ENCODE results near the gene CBLL1. TPM values are rescaled to one million over a fixed set of nuclear protein-coding genes. Genes with fewer than 3 reads are reported as not detected.

CBLL1 gene
- total RNA-seq, 3 donors from 2014 or later, result 27.5 to 49.3 (median 30.4) TPM

DNA sequence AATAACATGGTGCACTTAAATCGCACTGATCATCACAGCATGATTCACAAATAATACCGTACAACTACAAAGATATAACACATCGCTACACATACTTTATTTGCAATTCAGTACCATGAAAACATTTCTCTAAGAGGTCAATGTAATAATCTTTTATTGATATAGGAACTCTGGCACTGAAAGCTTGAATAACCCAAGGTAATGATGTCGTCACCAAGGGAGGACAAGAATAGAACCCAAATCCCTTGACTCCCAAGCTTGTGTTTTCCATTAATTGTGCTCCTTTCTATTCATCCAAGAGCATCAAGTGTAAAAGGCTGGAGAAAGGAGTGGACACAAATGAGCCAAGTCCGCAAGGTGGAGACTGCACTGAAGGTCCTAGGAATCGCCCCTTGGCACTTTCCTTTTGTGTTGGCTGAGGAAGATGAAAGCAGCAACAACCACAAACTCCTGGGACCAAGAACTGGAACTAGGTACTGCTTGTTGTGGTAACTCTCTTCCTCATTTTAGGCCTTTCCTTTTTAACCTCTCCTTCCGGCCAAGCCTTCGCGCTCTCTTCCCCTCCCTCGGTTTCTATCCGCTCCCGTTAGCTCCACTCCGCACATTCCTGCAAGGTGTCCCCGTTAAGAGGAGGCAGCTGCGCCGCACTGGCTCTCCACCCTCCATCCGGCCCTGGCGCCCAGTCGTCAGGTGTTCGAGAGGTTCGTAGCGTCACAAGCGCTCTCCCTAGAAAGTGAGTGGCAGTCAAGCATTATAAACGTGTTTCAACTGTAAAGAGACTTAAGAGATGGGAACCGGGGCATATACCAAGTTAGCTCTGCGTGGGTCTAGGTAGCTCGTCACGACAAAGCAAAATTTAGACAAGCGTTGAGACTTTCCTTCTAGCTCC, 1.0 kb upstream of the CBLL1 start:
- Histone ChIP-seq H3K4me1 (peaks cover 0 to 4% of the 10 kb centered on the region in 2 donors), H3K4me3 (peak overlapping the region; percentile 81 to 95 (median 94)), H3K36me3 (no peaks in the 10 kb centered on the region), H3K27me3 (no peaks in the 10 kb centered on the region), H3K27ac (peak overlapping the region; percentile 95 to 98), H3K9me3 (no peaks in the 10 kb centered on the region)
- TF ChIP-seq POLR2A (IDR thresholded peaks at IDR 0.05), result no peak
- TF ChIP-seq, protein P1, sequence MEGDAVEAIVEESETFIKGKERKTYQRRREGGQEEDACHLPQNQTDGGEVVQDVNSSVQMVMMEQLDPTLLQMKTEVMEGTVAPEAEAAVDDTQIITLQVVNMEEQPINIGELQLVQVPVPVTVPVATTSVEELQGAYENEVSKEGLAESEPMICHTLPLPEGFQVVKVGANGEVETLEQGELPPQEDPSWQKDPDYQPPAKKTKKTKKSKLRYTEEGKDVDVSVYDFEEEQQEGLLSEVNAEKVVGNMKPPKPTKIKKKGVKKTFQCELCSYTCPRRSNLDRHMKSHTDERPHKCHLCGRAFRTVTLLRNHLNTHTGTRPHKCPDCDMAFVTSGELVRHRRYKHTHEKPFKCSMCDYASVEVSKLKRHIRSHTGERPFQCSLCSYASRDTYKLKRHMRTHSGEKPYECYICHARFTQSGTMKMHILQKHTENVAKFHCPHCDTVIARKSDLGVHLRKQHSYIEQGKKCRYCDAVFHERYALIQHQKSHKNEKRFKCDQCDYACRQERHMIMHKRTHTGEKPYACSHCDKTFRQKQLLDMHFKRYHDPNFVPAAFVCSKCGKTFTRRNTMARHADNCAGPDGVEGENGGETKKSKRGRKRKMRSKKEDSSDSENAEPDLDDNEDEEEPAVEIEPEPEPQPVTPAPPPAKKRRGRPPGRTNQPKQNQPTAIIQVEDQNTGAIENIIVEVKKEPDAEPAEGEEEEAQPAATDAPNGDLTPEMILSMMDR (IDR thresholded peaks at IDR 0.05), result no peak
- peak in 1 of 3 donors; percentile 9 for TF ChIP-seq POLR2AphosphoS5 (IDR thresholded peaks at IDR 0.05)
- peak; percentile 39 to 58 for DNase-seq (ENCODE audit: low spot score in 2 of 2)
- intact Hi-C loops (cut with DNase I; ENCODE audit: low total_unique reads), result loop anchor here (10.0 kb wide), 1 partner anchor 132 kb away; no protein-coding TSS in a partner anchor

DNA sequence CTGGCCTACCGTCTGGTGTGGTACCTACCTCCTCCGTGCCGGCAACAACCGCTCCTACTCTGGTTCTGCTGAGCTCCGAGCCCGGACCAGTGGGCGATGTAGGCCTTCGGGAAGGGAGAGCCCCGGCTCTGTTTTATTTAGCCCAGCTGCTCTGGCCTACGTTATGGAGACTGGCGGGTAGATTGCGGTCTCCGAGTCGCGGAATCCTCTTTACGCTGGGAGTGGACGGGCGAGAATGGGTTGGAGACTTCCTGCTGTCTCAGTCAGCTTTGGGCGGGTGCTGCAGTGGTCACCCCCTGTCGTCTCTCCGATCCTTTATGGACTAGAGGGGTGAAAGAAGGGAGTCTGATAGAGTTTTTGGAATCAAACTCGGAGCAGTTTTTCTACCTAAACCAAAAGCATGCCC, 406 bp downstream of the CBLL1 start:
- no peak for DNase-seq (ENCODE audit: low spot score in 2 of 2)
- H3K4me3 ChIP-seq, result peak overlapping the region; percentile 81 to 95 (median 94)
- intact Hi-C loops (cut with DNase I; ENCODE audit: low total_unique reads), result loop anchor here (10.0 kb wide), 1 partner anchor 130 kb away; no protein-coding TSS in a partner anchor
- no peaks in the 10 kb centered on the region for H3K27me3 ChIP-seq
- peaks cover 0 to 4% of the 10 kb centered on the region in 2 donors for H3K4me1 ChIP-seq
- TF ChIP-seq, protein P1 (IDR thresholded peaks at IDR 0.05), result no peak
- H3K36me3 ChIP-seq, result no peaks in the 10 kb centered on the region
- no peaks in the 10 kb centered on the region for H3K9me3 ChIP-seq
- H3K27ac ChIP-seq, result peak overlapping the region; percentile 95 to 98

DNA sequence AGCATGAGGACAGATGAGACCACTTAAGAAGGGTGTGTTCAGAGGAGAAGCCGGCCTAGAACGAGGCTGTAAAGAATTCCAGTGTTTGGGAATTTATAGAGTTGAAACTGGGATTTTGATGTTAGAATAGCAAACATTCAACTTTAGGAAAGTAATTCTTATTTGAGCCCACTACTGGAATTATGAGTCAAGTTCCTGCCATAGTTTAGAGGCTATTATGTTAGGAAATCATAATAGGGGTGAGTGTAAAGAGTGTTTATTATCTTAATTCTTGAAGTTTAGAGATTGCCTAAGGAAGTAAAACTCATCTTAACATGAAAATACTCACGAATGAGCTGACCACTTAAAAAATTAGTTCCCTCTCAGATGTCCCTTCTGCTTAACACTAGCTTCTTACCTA, 2.1 kb downstream of the CBLL1 start:
- TF ChIP-seq POLR2AphosphoS5 (IDR thresholded peaks at IDR 0.05) (no peak), POLR2A (IDR thresholded peaks at IDR 0.05) (no peak)
- TF ChIP-seq, protein P1 (IDR thresholded peaks at IDR 0.05), result no peak
- Histone ChIP-seq H3K4me3 (peak overlapping the region in 1 of 3 donors; percentile 95), H3K27me3 (no peaks in the 10 kb centered on the region), H3K4me1 (peaks cover 0 to 4% of the 10 kb centered on the region in 2 donors), H3K27ac (no peak overlapping the region), H3K36me3 (no peaks in the 10 kb centered on the region), H3K9me3 (no peaks in the 10 kb centered on the region)
- no peak for DNase-seq (ENCODE audit: low spot score in 2 of 2)
- intact Hi-C loops (cut with DNase I; ENCODE audit: low total_unique reads), result loop anchor here (10.0 kb wide), 1 partner anchor 129 kb away; no protein-coding TSS in a partner anchor

DNA sequence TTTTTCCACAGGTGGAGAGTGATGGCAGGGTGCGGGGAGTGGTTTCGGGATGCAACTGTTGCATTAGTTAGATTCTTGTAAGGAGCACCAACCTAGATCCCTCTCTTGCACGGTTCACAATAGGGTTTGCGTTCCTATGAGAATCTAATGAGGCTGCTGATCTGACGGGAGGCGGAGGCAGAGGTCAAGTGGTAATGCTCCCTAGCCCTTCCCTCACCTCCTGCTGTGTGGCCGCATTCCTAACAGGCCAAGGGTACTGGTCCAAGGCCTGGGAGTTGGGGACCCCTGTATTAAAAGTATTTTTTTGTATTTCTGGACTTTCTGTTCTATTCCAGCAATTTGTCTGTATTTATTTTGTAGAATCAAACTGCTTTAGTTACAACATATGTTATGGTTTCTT, 7.2 kb downstream of the CBLL1 start:
- intact Hi-C loops (cut with DNase I; ENCODE audit: low total_unique reads), result no loop called here
- H3K27me3 ChIP-seq, result no peaks in the 10 kb centered on the region
- H3K4me3 ChIP-seq, result no peak overlapping the region
- H3K36me3 ChIP-seq, result no peaks in the 10 kb centered on the region
- no peak for TF ChIP-seq POLR2AphosphoS5 (IDR thresholded peaks at IDR 0.05)
- no peak for TF ChIP-seq POLR2A (IDR thresholded peaks at IDR 0.05)
- TF ChIP-seq, protein P1 (IDR thresholded peaks at IDR 0.05), result no peak
- H3K4me1 ChIP-seq, result no peaks in the 10 kb centered on the region
- H3K9me3 ChIP-seq, result no peaks in the 10 kb centered on the region
- DNase-seq (ENCODE audit: low spot score in 2 of 2), result no peak
- no peak overlapping the region for H3K27ac ChIP-seq

DNA sequence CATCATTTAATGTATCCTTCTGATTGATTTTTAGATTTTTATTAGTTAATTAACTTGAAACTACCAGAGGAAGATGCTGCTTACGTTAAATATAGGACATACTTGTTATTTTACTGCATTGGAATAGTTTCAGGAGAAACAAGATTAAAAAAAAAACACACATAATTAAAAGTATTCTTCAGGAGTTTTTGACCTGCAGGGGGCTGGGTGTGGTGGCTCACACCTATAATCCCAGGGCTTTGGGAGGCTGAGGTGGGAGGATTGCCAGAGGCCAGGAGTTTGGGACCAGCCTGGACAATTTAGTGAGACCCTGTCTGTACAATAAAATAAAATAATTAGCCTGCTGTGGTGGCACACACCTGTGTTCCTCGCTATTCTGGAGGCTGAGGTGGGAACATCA, 10.7 kb downstream of the CBLL1 start:
- Histone ChIP-seq H3K27me3 (no peaks in the 10 kb centered on the region), H3K9me3 (no peaks in the 10 kb centered on the region), H3K4me1 (no peaks in the 10 kb centered on the region), H3K4me3 (no peak overlapping the region), H3K27ac (no peak overlapping the region), H3K36me3 (no peaks in the 10 kb centered on the region)
- intact Hi-C loops (cut with DNase I; ENCODE audit: low total_unique reads), result no loop called here
- DNase-seq (ENCODE audit: low spot score in 2 of 2), result no peak
- TF ChIP-seq POLR2A (IDR thresholded peaks at IDR 0.05), result no peak
- TF ChIP-seq POLR2AphosphoS5 (IDR thresholded peaks at IDR 0.05), result no peak
- TF ChIP-seq, protein P1 (IDR thresholded peaks at IDR 0.05), result no peak
